Left lung (tissue), 10 donors: ENCODE measurements around the gene VPS26C. TPM values are rescaled to one million over a fixed set of nuclear protein-coding genes. Genes with fewer than 3 reads are reported as not detected.
"Not testable (repeated sequence)": the region's sequence is repeated elsewhere in the genome, so short reads cannot be mapped to it uniquely, and the experiment has no call there.

Experiments
- ATAC-seq: fragments of 200-7000 bp; cut with Tn5 transposase; one replicate; pipeline ENCODE4 v1.9.1; 2020; ENCODE audit warnings: moderate library complexity
- DNase-seq, 4 donors: peaks; one replicate each; pipeline ENCODE4 v3.0.0-alpha.2; 2013 to 2020
- H3K27ac ChIP-seq, 2 donors: fragments of 200-600 bp; sonication (generic) in 1 of 2; one replicate each; pipeline versions ENCODE4 v1.5.0 to v1.8.0; 2020 to 2021
- H3K27me3 ChIP-seq, 2 donors: fragments of 200-600 bp; sonication (generic) in 1 of 2; one replicate each; pipeline versions ENCODE4 v1.5.0 to v1.8.0; 2020 to 2021
- H3K36me3 ChIP-seq, 2 donors: fragments of 200-600 bp; sonication (generic) in 1 of 2; one replicate each; pipeline versions ENCODE4 v1.5.0 to v1.8.0; 2020 to 2021
- H3K4me1 ChIP-seq, 2 donors: fragments of 200-600 bp; one replicate each; pipeline ENCODE4 v1.8.0; 2021
- H3K4me3 ChIP-seq, 2 donors: fragments of 200-600 bp; sonication (generic) in 1 of 2; one replicate each; pipeline versions ENCODE4 v1.5.0 to v1.8.0; 2020 to 2021; ENCODE audit warnings: mild to moderate bottlenecking in 1 of 2
- H3K9me3 ChIP-seq, 2 donors: fragments of 200-600 bp; sonication (generic) in 1 of 2; one replicate each; pipeline versions ENCODE4 v1.5.0 to v1.8.0; 2020 to 2021
- intact Hi-C, 2 donors: fragments of 100-400 bp; cut with DNase I; formaldehyde crosslinking; loops; one replicate each; pipeline versions ENCODE4 v1.11.2 to v1.14.2; 2022
- polyA plus RNA-seq, 6 donors: library from polyadenylated mRNA; unstranded; fragments of 120-200 nt; gene quantifications; one replicate each; pipeline ENCODE4 v1.2.1, GENCODE V29; 2013; ENCODE audit not compliant: insufficient read length in 6 of 6
- total RNA-seq, 2 donors: library from RNA; stranded (reverse); fragmentation: NEBNext Ultra II Directional; extraction: Animal tissue kit (Norgen Biotek cat#: 25700); gene quantifications; one replicate each; pipeline ENCODE4 v1.2.1, GENCODE V29; 2021
- TF ChIP-seq, protein P1 (sequence below), 2 donors: fragments of 200-600 bp; sonication (generic) in 1 of 2; IDR thresholded peaks; one replicate each; pipeline versions ENCODE4 v1.5.0 to v1.8.0; 2021; ENCODE audit warnings: antibody characterized with exemption in 2 of 2
- donor health status: DM: no; HTN: yes; CAD: no.
- donor health status: DM: no; HTN: no; CAD: no.

VPS26C gene
- total and polyA plus RNA-seq, 8 donors: 34.6 to 66.2 (median 38.4) TPM

DNA sequence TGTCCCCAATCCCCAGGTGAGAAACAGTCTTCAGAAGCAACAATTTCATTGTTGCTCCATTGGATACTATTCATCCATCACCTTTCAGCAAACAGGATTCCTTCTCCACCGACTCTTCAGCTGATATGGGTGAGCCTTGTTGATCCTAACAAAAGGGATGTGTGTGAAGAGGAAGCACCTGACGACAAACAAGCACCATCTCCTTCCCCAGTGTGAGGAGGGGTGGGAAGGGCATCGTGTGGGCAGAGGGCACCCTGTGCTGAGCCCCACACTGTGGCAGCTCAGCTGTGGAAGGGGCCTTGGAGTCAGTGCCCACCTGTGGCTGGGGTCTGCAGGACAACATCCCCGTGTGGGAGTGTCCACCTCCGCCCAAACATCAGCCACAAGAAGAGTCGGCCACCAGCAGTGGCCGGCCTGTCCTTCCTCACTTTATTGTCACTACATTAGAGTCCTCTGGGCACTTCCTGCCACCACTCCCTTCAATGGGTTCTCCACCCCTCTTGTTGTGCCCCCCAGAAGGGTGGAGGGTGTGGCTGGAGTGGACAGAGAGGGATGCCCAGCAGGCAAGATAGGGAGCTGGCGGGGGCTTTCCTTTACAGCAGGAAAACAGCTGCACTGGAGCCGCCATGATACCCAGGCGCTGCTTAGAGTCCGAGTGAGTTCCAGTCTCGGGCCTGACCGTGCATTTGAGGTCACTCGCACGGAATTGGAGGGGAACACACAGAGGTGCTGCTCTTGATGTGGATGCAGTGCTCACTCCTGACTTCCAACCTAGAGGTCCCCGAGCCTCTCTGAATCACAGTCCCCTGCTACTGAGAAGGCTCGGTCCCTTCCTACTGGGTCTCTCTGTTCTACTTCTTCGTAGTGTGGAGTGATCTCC is 40.9 kb downstream of the VPS26C start:
- Histone ChIP-seq H3K4me1 (peaks cover 0 to 16% of the 10 kb centered on the region in 2 donors), H3K27me3 (no peaks in the 10 kb centered on the region), H3K27ac (peak overlapping the region in 1 of 2 donors; percentile 64), H3K36me3 (peaks cover 4 to 84% of the 10 kb centered on the region in 2 donors), H3K9me3 (no peaks in the 10 kb centered on the region), H3K4me3 (no peak overlapping the region)
- no peak for ATAC-seq
- TF ChIP-seq, protein P1, sequence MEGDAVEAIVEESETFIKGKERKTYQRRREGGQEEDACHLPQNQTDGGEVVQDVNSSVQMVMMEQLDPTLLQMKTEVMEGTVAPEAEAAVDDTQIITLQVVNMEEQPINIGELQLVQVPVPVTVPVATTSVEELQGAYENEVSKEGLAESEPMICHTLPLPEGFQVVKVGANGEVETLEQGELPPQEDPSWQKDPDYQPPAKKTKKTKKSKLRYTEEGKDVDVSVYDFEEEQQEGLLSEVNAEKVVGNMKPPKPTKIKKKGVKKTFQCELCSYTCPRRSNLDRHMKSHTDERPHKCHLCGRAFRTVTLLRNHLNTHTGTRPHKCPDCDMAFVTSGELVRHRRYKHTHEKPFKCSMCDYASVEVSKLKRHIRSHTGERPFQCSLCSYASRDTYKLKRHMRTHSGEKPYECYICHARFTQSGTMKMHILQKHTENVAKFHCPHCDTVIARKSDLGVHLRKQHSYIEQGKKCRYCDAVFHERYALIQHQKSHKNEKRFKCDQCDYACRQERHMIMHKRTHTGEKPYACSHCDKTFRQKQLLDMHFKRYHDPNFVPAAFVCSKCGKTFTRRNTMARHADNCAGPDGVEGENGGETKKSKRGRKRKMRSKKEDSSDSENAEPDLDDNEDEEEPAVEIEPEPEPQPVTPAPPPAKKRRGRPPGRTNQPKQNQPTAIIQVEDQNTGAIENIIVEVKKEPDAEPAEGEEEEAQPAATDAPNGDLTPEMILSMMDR (IDR thresholded peaks at IDR 0.05): no peak
- DNase-seq: no peak
- intact Hi-C loops: no loop called here

DNA sequence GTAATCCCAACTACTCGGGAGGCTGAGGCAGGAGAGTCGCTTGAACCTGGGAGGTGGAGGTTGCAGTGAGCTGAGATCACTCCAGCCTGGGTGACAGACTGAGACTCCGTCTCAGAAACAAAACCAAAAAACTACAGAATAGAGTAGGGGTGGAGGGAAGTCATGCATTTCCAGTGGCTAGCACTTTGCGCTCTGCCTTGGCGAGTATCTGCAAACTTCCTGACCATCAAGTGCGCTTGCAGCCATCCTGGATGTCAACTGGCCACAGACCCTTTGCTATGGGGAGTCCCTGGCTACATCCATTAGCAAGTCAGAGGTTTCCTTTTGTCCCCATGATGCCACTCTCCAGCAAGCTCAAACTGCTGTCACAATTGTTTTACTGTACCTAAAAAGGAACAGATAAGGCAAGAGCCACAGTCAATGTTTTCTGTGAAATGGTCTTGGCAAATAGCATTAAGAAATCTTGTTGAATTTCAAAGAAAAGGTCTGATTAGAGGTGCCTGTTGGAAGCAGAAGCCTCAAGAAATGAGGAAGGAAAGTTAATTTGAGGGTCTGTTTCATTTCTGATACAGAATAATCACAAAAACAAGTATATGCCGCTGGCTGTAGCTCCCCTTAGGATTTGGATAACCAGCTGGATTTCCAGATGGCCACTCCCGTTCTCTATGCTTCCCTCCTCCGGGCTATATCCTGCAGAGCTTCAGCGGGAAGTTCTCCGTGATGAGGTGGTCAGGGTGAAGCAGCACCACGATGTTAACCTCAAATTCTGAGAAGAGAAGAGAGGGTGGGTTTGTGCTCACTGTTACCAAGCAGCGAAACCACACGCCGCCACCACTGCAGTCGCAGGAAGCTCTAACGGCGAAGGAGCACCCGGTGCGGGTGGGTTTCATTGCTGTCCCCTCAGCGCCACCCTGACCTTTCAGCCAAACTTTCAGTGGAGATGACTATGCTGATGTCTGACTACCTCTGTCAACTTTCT is 42.0 kb downstream of the VPS26C start:
- intact Hi-C loops: no loop called here
- H3K4me3 ChIP-seq: no peak overlapping the region
- peaks cover 4 to 73% of the 10 kb centered on the region in 2 donors for H3K36me3 ChIP-seq
- H3K4me1 ChIP-seq: peaks cover 0 to 23% of the 10 kb centered on the region in 2 donors
- no peaks in the 10 kb centered on the region for H3K27me3 ChIP-seq
- ATAC-seq (no peak), DNase-seq (no peak)
- H3K27ac ChIP-seq: peak overlapping the region in 1 of 2 donors; percentile 64
- TF ChIP-seq, protein P1 (IDR thresholded peaks at IDR 0.05): no peak
- H3K9me3 ChIP-seq: no peaks in the 10 kb centered on the region

DNA sequence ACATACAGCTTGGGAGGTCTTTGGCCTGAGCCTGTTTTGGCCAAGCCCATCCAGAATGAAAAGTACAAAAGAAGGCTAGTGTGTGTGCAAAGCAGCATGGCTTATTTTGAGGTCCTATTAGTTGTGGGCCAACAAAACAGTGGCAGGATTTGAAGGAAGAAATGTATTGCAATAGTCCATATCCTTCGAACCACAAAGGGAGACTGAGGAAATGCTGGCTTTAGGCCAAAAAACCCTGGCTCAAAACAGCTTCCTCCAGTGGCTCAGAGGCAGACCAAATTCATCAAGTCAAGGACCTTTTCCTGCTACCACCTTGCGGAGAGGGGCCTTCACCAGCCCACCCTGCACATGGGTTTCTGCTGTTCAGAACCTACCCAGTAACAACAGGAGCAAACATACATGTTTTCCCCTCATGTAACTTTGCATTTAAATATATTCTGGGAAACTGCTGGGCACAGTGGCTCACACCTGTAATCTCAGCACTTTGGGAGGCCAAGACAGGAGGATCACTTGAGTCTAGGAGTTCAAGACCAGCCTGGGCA is 43.3 kb downstream of the VPS26C start:
- TF ChIP-seq, protein P1 (IDR thresholded peaks at IDR 0.05): no peak
- DNase-seq: no peak
- H3K9me3 ChIP-seq: no peaks in the 10 kb centered on the region
- intact Hi-C loops: no loop called here
- no peak for ATAC-seq
- peaks cover 4 to 60% of the 10 kb centered on the region in 2 donors for H3K36me3 ChIP-seq
- H3K4me3 ChIP-seq: no peak overlapping the region
- H3K27me3 ChIP-seq: no peaks in the 10 kb centered on the region
- H3K4me1 ChIP-seq: peaks cover 0 to 28% of the 10 kb centered on the region in 2 donors
- no peak overlapping the region for H3K27ac ChIP-seq

DNA sequence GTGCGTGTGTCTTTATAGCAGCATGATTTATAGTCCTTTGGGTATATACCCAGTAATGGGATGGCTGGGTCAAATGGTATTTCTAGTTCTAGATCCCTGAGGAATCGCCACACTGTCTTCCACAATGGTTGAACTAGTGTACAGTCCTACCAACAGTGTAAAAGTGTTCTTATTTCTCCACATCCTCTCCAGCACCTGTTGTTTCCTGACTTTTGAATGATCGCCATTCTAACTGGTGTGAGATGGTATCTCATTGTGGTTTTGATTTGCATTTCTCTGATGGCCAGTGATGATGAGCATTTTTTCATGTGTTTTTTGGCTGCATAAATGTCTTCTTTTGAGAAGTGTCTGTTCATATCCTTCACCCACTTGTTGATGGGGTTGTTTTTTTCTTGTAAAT is 44.9 kb downstream of the VPS26C start:
- ATAC-seq, H3K27ac ChIP-seq, H3K27me3 ChIP-seq, DNase-seq, H3K4me3 ChIP-seq, intact Hi-C loops, H3K9me3 ChIP-seq: not testable (repeated sequence)
- Histone ChIP-seq H3K4me1 (peaks cover 0 to 28% of the 10 kb centered on the region in 2 donors), H3K36me3 (peaks cover under 1 to 43% of the 10 kb centered on the region in 2 donors)

GRCh38 chr21:37220981-37221664 is 46.0 kb downstream of the VPS26C start:
- Histone ChIP-seq H3K4me3 (peak overlapping the region; percentile 67 to 68), H3K4me1 (peaks cover 0 to 28% of the 10 kb centered on the region in 2 donors), H3K27me3 (no peaks in the 10 kb centered on the region), H3K27ac (peak overlapping the region; percentile 68 to 85), H3K9me3 (no peaks in the 10 kb centered on the region), H3K36me3 (peaks cover 0 to 32% of the 10 kb centered on the region in 2 donors)
- DNase-seq: peak; percentile 80 to 100 (median 94)
- intact Hi-C loops: no loop called here
- TF ChIP-seq, protein P1 (IDR thresholded peaks at IDR 0.05): peak in 1 of 2 donors; percentile 15
- ATAC-seq: peak; percentile 97
